ENCODE results near the gene ARL16.

The ARL16 gene

GRCh38 chr17:81713004-81713555, 29.5 kb upstream of the ARL16 start:
- no peak for DNase-seq (ENCODE audit: low read depth in 3 of 3, low spot score in 1 of 3)

DNA sequence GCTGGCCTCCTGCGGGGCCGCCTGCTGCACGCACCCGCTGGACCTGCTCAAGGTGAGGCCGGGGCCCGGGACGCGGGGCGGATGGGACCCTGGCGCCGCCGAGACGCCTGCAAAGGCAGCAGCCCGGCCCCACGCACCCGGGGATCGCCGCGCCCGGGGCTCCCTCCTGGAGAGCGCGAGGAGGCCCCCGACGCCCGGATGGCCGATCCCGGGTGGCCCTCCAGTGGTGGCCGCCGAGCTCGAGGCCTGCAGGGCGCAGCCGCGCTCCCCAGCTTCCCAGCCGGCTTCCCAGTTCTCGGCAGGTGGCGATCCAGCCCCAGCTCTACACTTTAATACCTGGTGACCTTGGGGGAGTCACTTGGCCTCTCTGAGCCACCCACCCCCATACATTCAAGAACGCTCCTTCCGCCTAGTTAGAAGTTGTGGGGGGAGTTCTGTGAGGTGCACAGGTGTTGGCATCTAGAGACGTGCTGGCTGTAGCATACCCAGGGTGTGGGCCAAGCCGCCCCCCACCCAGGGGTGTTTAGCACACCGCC, 28.9 kb upstream of the ARL16 start:
- no peak for DNase-seq (ENCODE audit: low read depth in 3 of 3, low spot score in 1 of 3)

- DNase-seq (ENCODE audit: low read depth in 3 of 3, low spot score in 1 of 3): peak; percentile 31 to 70 (median 52)
Observed at GRCh38 chr17:81711814-81712467, 28.3 kb upstream of the ARL16 start, which contains the start of gene SLC25A10. SLC25A10 (plus strand) TSS chr17:81712284; CDS start chr17:81712427, 143 bp downstream.

DNA sequence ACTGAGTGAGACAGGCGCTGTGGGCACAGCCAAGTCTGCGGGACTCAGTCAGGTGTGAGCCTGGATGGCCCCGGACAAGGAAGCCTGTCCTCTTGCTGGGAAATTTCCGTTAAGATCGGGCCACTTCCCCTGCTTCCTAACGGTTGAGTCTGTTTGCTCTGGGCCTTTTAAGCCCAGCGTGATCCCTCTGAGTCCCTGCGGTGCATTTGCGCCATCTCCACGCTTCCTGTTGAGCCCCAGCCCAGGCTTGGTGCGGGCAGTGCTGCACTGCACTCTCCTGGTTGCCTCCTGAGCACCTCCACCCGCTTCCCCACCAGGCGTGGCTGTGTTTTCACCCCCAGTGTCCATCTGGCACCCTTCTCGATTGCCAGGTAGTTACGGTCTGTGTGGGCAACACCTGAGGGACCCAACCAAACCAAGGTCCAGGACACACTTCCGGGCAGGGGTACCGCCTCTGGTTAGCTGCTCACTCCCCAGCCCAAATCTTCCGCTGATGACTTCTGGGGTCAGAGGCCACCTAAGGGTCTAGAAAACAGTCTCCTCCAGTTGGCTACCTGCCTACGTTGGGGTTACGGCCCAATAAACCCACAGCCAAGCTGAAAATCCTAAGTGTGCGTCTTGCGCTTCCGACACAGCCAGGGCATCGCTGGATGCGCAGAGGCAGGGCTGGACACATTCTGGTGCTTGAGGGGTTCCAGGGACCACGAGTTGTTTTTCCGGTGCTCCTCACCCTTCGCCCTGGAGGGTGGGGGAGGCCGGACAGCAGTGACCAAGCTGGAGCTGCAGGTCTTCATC, 27.1 kb upstream of the ARL16 start:
- DNase-seq (ENCODE audit: low read depth in 3 of 3, low spot score in 1 of 3): no peak

- DNase-seq (ENCODE audit: low read depth in 3 of 3, low spot score in 1 of 3): no peak
Observed at GRCh38 chr17:81708739-81709185, 25.2 kb upstream of the ARL16 start.

- DNase-seq (ENCODE audit: low read depth in 3 of 3, low spot score in 1 of 3): no peak
Observed at GRCh38 chr17:81707725-81708646, 24.4 kb upstream of the ARL16 start.

- DNase-seq (ENCODE audit: low read depth in 3 of 3, low spot score in 1 of 3): no peak
Observed at GRCh38 chr17:81706757-81707624, 23.4 kb upstream of the ARL16 start.

DNA sequence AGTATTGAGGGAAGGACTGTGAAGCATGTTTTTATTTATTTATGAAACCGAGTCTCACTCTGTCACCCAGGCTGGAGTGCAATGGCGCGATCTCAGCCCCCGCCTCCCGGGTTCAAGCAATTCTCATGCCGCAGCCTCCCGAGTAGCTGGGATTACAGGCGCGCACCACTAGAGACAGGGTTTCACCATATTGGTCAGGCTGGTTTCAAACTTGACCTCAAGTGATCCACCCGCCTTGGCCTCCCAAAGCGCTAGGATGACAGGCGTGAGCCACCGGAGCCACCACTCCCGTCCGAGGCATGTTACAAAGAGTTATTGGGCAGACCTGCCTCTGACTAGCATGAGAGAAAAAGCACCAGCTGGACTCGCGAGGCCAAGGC, 22.6 kb upstream of the ARL16 start:
- no peak for DNase-seq (ENCODE audit: low read depth in 3 of 3, low spot score in 1 of 3)

GRCh38 chr17:81705518-81706231, 22.1 kb upstream of the ARL16 start:
- DNase-seq (ENCODE audit: low read depth in 3 of 3, low spot score in 1 of 3): no peak

DNA sequence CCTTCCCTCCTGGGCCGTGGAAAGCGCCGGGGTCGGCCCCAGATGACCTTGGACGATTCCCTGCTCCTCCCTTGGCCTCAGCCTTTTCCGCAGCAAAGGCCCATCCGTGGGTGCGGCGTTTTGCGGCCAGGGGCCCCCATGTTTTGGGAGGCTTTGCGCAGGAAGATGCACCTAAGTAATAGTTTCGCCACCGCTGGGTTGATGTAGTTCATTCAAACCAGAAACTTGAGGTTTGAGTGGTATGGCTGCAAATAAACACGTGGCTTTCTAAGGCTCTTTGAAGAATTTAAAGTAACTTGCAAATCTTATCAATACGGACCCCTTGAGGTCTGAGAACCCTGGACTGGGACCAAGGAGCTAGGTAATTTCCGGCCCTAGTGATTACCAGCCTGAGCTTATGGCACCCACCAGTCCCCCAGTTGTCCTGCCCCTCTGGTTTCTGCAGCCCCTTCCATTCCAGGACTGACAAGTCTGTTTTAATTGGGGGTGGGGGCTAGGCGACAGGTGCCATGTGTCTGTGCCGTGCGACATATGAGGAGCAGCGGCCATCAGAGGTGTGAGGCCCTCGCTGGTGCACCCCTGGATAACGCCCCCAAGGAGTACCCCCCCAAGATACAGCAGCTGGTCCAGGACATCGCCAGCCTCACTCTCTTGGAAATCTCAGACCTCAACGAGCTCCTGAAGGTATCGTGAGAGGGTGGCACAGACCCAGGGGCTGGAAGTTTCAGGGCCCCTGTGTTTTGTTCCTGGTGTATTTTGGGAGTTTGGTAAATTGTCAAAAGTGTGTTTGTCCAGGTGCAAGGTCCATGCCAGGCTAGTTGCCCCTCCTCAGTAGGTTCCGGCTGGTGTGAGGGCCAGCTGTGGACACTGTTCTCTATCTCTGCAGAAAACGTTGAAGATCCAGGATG, 20.4 kb upstream of the ARL16 start:
- DNase-seq (ENCODE audit: low read depth in 3 of 3, low spot score in 1 of 3): no peak

DNA sequence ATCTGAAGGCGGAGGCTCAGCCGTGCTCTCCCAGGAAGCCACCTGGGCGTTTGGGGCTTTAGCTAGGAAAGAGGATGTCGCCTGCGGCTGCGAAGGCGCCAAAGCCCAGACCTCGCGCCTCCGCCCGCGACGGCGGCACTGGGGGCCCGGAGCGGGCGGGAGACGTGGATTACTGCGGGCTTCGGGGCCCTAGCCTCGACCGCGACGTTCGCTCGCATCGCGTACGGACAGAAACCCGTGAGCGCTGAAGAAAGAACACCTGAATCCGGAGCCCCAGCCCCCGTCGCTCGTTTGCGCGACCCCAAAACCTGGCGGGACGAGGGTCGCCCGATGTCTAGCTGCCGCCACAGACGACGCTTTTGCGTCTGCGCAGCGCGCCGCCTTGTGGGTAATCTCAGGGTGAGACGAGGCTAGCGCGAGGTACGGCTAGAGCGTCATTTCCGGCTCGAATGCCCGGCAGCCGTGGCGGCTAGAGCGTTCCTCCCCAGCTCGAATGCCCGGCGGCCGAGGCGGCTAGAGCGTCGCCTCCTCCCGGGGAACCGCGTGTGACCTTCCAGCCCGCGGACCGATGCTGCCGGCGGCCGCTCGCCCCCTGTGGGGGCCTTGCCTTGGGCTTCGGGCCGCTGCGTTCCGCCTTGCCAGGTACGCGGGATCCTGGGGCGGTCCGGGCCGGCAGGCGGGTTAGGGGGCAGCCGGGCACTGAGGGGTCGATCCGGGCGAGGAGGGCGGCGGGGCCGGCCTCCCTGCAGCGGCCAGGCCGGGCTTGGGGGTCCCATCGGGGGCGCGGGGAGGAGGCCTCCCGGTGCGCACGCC, 19.5 kb upstream of the ARL16 start, which contains the start of gene MRPL12:
TSS of gene MRPL12 (plus strand) at position 434 of the 813 bp plus-strand sequence. CDS start at position 569, 135 bp downstream.
- DNase-seq (ENCODE audit: low read depth in 3 of 3, low spot score in 1 of 3): peak; percentile 62 to 77 (median 66)

DNA sequence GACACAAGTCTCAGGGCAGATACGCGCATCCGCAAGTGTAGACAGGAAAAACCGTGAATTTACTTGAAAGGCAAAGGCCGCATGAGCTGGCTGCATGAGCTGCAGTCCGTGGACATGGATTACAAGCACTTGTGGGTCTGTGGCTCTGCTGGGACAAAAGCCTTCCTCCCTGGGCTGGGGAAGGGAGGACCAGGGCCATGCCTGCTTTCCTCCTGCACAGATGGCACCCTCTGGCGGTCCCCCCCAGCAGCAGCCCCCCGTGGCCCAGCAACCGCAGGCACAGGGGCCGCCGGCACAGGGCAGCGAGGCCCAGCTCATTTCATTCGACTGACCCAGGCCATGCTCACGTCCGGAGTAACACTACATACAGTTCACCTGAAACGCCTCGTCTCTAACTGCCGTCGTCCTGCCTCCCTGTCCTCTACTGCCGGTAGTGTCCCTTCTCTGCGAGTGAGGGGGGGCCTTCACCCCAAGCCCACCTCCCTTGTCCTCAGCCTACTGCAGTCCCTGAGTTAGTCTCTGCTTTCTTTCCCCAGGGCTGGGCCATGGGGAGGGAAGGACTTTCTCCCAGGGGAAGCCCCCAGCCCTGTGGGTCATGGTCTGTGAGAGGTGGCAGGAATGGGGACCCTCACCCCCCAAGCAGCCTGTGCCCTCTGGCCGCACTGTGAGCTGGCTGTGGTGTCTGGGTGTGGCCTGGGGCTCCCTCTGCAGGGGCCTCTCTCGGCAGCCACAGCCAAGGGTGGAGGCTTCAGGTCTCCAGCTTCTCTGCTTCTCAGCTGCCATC, 17.9 kb upstream of the ARL16 start:
- no peak for DNase-seq (ENCODE audit: low read depth in 3 of 3, low spot score in 1 of 3)

DNA sequence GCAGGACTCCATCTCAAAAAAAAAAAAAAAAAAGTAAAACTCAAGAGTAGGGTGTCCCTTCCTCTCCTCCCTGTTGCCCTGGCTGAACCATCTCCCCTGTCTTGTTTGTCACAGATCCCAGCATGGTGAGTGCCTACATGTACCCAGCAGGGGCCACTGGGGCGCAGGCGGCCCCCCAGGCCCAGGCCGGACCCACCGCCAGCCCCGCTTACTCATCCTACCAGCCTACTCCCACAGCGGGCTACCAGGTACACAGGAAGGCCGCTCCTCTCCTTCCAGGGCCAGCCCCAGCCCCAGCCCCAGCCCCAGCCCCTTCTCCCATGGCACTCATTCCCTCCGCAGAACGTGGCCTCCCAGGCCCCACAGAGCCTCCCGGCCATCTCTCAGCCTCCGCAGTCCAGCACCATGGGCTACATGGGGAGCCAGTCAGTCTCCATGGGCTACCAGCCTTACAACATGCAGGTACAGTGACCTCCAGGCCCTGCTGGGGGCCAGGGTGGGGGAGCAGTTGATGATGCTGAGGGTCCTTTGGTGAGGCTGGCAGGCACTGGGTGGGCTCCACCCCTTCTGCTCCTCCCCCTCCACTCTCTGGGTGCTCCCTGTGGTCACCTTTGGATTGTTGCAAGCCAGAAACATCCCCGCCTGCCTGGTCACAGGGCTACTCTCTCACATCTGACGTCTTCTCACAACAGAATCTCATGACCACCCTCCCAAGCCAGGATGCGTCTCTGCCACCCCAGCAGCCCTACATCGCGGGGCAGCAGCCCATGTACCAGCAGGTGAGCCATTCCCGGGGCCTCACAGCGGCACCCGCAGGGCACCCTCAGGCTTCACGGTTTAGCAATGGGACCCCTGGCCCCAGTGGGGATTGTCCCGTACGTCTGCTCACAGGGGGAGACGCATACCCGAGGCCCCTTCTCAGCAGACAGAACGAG, 17.0 kb upstream of the ARL16 start:
- no peak for DNase-seq (ENCODE audit: low read depth in 3 of 3, low spot score in 1 of 3)

DNA sequence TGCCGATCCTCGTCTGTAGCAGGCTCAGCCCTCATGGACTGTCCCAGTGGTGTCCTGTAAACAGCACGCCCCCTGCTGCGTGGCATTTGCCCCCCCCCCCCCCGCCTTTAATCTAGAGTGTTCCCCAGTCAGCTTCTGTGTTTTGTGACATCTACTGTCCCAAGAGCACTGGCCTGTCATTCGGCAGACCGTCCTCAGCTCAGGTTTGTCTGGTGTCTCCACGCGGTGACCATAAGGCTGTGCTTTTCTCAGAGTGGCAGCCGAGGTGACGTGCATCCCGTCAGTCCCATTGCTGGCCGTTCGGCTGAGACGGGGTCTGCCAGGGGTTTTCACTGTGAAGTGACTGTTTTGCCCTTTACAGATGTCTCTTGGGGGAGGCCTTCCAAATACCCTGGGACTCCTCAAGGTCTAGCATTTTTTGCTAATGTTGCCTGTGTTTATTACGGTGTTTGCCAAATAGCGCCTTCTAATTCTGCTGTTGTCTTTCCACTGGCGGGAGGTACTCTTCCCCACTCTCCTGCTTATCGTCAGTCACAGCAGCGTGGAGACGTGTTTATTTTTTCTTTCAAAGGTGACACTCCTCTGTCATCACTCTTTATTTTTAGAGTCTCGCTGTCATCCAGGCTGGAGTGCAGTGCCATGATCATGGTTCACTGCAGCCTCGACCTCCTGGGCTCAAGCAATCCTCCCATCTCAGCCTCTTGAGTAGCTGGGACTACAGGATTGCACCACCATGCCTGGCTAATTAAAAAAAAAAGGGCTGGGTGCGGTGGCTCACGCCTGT, 13.9 kb upstream of the ARL16 start:
- DNase-seq (ENCODE audit: low read depth in 3 of 3, low spot score in 1 of 3): no peak
